LHCN-M2 (cell line): Measurements from ENCODE around the gene PMEPA1. TPM values are rescaled to one million over a fixed set of nuclear protein-coding genes. Genes with fewer than 3 reads are reported as not detected.

ENCODE experiments used
- DNase-seq: peaks from one replicate; pipeline ENCODE4 v3.0.0-alpha.2; 2012; ENCODE audit warnings: low read depth
- total RNA-seq: library from RNA; depleted of rRNA; stranded (reverse); fragments of >200 nt; gene quantifications from 2 replicates; pipeline ENCODE4 v1.2.3, GENCODE V29; 2014

The PMEPA1 gene
- total RNA-seq, 1 experiment from 2014 or later = 2.4 TPM

GRCh38 chr20:57693670-57694329 is 16.0 kb downstream of the PMEPA1 start:
- DNase-seq = no peak

GRCh38 chr20:57693002-57693582 is 16.7 kb downstream of the PMEPA1 start:
- DNase-seq = no peak

DNA sequence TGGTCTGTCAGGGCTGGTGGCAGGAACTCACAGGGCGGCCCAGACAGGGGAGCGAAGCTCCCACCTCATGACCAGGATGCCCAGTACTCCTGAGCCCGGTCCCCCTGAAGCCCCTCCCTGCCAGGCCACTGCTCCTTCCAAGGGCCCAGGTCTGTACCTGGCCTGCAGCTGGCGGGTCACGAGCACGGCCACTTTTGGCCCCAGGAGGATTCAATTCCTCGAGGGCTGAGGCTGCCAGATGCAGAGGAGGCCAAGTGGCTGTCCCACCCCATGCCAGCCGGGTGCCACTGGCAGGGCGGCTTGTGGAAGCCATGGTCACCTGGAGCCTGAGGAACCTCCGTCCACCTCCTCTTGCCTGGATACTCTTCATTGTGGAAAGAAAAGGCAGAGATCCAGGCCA is 17.4 kb downstream of the PMEPA1 start:
- DNase-seq = no peak

DNA sequence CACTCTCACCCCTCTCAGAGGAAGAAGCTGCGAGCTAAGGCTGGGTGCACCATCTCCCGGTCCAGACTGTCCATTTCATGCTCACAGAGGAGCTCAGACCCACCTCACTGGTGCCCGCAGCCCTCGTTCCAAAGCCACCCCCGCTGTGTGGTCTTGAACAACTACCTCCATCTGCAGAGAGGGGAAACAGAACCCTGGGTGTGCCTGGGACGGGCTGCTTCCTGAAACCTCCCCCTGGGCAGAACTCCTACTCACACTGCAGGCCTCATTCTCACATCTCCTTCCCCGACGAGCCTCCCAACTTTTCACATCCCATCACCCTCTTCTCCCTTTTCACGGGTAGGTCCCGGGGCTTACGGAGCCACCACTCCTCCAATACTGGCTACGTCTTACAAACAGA is 18.1 kb downstream of the PMEPA1 start:
- DNase-seq = no peak

DNA sequence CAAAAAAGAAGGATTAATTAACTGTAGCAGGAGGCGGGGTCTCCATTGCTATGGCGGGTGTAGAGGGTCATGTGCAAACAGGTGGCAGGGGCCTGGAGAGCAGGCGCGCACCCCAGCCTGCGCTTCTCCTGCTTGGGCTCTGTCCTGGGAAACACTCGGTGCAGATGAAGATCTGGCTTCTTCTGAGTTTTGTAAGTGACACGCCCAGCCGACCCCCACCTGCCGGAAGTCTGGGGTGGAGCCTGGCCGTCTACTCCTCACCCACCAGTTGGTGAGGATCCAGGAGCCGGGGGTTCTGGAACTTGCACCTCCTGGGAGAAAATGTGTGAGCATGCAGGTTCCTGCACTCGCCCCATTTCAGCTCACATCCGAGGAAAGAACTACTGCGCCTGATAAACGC is 19.3 kb downstream of the PMEPA1 start:
- DNase-seq = no peak

- DNase-seq = no peak
These were observed 19.9 kb downstream of the PMEPA1 start for GRCh38 chr20:57689745-57690481.

DNA sequence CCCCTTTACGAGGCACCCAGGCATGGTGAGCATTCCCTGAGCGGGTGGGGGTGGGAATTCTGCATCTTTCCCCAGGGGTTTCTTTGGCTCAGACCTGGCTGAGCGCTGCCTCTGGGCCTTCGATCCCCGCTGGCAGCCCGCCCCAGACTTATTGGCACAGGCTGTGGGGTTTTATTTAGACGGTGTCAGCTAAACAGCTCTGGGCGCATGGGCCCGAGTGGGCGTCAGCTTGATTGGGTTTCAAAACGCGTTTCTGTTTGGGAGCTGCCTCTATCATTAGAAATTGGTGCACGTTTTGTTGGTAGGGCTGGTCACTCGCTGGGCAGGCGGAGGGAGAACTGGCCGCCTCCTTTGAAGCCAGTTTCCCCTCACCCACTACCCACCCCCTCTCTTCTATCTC is 21.0 kb downstream of the PMEPA1 start:
- no peak for DNase-seq

DNA sequence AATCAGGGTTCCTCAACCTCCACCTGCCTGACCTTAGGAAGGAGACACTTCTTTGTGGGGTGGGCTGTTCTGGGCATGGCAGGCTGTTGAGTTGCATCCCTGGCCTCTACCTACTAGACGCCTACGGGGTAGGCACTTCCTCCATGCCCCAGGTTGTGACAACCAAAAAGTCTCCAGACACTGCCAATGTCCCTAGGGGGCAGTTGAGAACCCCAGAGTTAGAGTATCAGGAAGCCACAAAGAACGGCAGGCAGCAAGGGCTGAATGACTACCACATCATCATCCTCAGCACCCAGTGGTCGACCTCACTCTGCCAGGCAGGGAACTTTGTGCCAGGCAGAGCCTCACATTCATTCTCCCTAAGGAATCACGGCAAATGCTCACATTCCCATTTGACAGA is 21.5 kb downstream of the PMEPA1 start:
- DNase-seq = no peak

GRCh38 chr20:57686931-57687652 is 22.7 kb downstream of the PMEPA1 start:
- DNase-seq = no peak

DNA sequence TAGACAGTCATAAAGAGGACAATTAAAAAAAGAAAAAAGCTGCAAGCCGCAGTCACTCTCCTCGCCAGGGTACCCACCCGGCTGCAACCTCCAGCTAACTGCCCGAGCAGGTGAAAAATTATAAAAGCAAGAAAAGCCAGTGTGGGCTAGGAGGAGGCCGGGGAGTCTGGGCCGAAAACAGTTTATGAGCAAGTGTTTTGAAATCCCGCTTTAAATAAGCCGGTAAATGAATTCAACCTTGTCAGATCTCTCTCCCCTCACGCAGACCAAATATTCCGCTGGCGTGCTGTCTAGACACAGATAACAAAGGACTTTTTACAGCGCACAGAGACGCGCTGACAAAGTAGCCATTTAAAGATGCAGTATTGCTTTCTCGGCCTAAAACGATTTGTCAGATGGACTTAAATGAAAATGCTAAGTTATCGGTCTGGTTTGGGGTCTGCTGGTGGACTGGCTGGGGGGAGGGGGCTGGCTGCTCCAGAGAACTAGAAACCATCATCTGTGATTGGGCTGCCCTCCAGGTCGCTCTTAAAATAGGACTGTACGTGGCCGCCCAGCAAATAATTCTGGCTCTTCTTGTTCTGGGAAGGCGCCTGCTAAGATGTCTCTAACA is 24.6 kb downstream of the PMEPA1 start:
- DNase-seq = no peak

DNA sequence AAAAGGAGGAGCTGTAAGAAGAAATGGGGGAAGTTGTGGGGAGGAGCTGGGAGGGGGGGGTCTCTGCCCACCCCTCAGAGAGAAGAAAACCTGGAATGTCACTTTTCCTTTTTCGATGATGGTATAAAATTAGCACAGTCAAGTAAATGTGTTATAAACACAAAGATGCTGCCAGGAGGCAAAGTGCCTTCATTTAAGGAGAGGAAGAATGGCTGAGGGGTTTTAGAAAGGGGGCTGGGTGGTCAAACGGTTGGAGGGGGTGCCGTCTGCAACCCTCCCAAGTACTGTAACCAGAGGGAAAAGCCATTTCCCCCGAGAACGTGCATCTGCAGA is 25.0 kb downstream of the PMEPA1 start:
- DNase-seq = no peak

DNA sequence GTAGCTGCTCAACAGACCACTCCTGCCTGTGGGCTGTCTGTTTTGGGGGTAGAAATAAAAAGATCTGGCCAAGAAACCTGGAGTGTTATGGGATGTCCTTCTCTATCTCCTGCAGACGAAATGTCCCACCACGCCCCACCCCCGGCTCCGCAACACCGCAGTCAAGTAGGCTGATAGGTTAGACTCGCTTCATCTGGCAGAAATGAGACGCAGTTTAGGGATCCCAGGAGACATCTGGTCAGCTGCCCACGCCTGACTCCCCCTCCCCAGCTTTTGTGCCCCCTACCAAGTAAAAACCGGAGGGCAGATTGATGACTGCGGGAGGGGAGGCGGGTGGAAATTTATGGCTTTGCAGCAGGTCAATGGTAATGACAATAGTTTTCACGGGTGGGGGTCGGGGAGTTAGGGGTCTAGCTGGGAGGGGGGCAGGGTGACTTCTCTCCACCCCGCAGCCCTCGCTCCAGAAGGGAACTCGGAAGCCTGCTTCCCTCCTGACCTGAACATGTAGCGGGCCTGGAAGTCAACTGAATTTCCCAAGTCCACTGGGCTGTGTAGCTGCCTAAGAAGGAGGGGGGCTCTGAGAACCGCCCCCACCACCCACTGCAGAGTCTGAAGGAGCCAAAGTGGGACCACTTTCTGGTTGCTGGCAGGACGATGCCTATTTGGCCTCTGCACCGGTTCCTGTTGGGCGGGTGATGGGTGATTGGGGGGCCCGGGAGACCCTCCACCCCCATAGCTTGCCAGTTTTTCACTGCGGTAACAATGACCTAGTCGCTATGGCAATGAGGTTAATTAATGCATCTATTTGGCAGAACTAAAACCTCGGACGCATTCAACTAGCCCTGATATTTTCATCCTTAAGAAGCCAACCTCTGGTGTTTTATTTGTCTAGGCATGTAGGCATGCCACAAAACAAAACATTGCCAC is 25.7 kb downstream of the PMEPA1 start:
- DNase-seq = no peak

DNA sequence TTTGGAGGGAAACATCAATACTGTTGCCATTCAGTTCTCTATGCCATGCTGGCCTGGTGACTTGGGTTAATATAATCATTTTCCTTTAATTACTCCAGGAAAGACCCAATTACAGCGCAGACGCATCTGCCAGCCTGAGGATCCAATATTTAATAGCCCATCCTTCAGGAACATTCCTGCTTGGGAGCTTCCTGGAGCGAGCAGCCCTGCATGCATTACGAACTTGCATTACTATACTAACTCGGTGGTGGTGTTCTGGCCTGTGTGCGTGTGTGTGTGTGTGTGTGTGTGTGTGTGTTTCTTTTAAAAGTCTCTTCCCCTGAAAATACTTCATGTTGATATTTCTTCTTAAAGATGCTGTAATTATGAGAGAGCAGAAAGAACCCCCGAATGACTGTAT is 26.5 kb downstream of the PMEPA1 start:
- DNase-seq = no peak

GRCh38 chr20:57682184-57683101 is 27.4 kb downstream of the PMEPA1 start:
- DNase-seq = no peak

DNA sequence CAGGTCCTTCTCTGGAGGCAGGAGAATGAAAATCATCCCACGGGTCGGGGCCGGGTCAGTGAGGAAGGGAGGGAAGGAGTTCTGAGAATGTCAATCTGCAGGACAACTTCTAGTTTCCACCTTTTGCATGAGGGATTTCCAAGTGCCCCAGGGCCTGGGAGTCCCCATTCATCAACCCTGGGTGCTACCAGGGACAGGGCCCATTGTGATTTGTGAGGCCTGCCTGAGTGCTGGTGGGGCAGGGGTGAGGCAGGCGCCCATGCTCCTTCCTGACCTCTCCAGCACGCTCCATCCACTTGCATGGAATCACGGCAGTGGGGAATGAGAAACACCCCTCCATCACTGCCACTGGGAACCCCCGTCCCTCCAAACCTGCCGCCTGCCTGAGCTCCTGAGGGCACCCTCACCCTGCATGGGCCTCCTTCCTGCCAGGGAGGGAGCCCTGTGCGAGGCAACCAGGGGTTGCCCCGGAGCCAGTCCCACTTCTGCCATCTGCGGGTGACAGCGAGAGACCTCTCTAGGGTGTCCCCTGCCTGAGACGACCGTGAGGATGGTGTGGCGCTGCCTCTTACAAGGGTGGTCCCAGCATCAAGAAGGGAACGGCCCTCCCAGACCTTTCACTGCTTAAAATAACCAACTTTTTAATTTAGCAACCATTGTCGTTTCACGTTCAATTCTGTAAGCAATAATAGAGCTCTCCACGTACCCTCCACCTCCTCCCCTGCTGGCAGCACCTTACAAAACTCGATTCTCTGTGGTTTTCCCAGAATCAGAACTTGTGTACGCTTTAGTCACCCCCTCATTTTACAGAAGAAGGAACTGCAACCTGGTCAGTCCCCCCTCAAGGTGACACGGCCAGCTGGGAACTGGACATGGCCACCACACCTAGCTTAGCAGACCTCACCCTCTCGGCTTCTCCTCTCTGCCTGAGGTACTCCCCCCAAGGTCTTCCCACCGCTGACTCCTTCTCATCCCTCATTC is 28.6 kb downstream of the PMEPA1 start:
- no peak for DNase-seq

GRCh38 chr20:57680131-57680716 is 29.6 kb downstream of the PMEPA1 start:
- DNase-seq = peak; percentile 23

GRCh38 chr20:57679113-57679512 is 30.7 kb downstream of the PMEPA1 start:
- DNase-seq = no peak

GRCh38 chr20:57678340-57678739 is 31.5 kb downstream of the PMEPA1 start:
- DNase-seq = no peak
